ENCODE results near the gene ZBTB21. TPM values are rescaled to one million over a fixed set of nuclear protein-coding genes. Genes with fewer than 3 reads are reported as not detected.

Gene ZBTB21
- total RNA-seq, 1 donor from 2014 or later = 6.6 TPM

DNA sequence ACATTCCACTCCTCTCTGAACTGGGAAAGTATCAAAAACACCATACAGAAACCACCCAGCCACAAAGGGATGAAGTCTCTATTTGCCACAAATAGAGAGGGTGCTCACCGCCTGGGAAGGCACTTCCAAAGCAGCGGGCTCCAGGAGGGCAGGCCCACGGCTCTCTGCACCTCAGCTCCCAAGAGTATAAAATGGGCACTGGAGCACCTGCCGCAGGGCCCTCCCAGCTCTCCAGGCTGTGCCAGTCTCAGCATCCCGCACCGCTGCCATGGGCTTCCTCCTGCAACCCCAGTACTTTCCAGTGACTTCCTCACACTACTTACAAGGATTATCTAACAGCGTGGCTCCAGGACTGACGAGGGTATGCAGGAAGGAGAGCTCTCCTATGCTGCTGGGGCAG lies 70.8 kb downstream of the ZBTB21 start:
- H3K27me3 ChIP-seq (ENCODE audit: control insufficient read depth, insufficient read depth, low read length) = no peaks in the 10 kb centered on the region
- H3K36me3 ChIP-seq (ENCODE audit: control insufficient read depth, insufficient read depth, low read length) = no peaks in the 10 kb centered on the region
- FAIRE-seq (no peak), DNase-seq (ENCODE audit: low read depth) (no peak)
- no peak overlapping the region for H3K4me3 ChIP-seq (ENCODE audit: low read depth, low read length)
- TF ChIP-seq CTCF (IDR thresholded peaks at IDR 0.05; ENCODE audit: insufficient read depth, low read length, severe bottlenecking) = no peak

Other genes with a start within 250 kb of the ZBTB21 start
- 34.0 and 35.5 TPM in 2 replicates for gene RIPK4, start 243.3 kb downstream of the ZBTB21 start, total RNA-seq
- gene PRDM15, start 131.0 kb downstream of the ZBTB21 start, total RNA-seq = 6.1 and 9.7 TPM in 2 replicates
- 6.6 and 16.6 TPM in 2 replicates for gene C2CD2, start 56.3 kb downstream of the ZBTB21 start, total RNA-seq
- not detected in 2 replicates for gene UMODL1, start 61.0 kb upstream of the ZBTB21 start, total RNA-seq
- gene ABCG1, start 208.8 kb upstream of the ZBTB21 start, total RNA-seq = 132 and 138 TPM in 2 replicates

Data from bronchial epithelial cell (primary cell).